ENCODE results near the gene VPS16. TPM values are rescaled to one million over a fixed set of nuclear protein-coding genes. Genes with fewer than 3 reads are reported as not detected.

VPS16 gene
- total and polyA plus RNA-seq, 2 of the 4 experiments (the other 2 are of a cell fraction) = 38.7 to 48.0 TPM

DNA sequence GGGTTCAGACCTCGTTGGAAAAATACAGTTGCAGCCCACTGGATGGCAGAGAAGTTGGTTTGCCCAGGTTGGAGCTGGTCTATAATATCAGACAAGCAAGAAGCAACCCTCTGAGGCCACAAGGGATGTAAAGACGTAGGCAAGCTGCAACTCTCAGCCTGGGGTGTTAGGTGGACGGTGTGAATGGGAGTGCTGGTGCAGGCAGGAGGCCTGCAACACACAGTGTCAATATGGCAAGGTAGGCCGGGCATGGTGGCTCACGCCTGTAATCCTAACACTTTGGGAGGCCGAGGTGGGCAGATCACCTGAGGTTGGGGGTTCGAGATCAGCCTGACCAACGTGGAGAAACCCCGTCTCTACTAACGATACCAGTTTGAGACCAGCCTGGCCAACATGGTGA is 10.5 kb downstream of the VPS16 start:
- H3K4me1 ChIP-seq (ENCODE audit: control insufficient read depth, insufficient read depth, low read length) = peaks cover 3% of the 10 kb centered on the region; the same call in 1 of the 2 replicates
- CTCF ChIA-PET = interaction anchor here (0.9 to 1.8 kb wide), 5 partner anchors 32 to 150 kb away, joined by 3 to 7 read pairs (median 3); no protein-coding TSS in a partner anchor

More for the DNA sequence above, 10.5 kb downstream of the VPS16 start:
- Histone ChIP-seq H3K79me1 (ENCODE audit: low read depth in 1 of 2, low read length in 2 of 2) (peaks cover 3 to 38% of the 10 kb centered on the region in 2 experiments), H3K9me1 (ENCODE audit: insufficient read depth, low read length) (no peaks in the 10 kb centered on the region; the same call in 1 of the 2 replicates), H4K91ac (ENCODE audit: insufficient read depth, low read depth, low read length) (no peak overlapping the region), H2BK15ac (ENCODE audit: low read depth, low read length) (no peak overlapping the region), H2BK20ac (ENCODE audit: low read depth, low read length) (no peak overlapping the region), H3K4me2 (ENCODE audit: low read depth, low read length) (no peak overlapping the region), H3K4ac (ENCODE audit: low read depth, low read length) (no peak overlapping the region), H3K18ac (ENCODE audit: low read depth, low read length) (no peak overlapping the region), H2AFZ (replicated peaks; ENCODE audit: low read length, poor library complexity) (no peak overlapping the region), H3K9me3 (ENCODE audit: control insufficient read depth, insufficient read depth, low read length) (no peaks in the 10 kb centered on the region), H3K9ac (ENCODE audit: low read depth, low read length) (no peak overlapping the region), H3K4me3 (ENCODE audit: insufficient read depth, low read depth, low read length) (no peak overlapping the region), H3K14ac (replicated peaks; ENCODE audit: low read depth, low read length) (no peak overlapping the region), H4K5ac (ENCODE audit: low read depth, low read length) (no peak overlapping the region), H3K56ac (ENCODE audit: extremely low read depth, insufficient read depth, low read length) (no peak overlapping the region), H4K20me1 (ENCODE audit: insufficient read depth, low read length) (peaks cover 8% of the 10 kb centered on the region; the same call in 1 of the 2 replicates), H2AK5ac (ENCODE audit: low read depth, low read length) (no peak overlapping the region), H2BK5ac (ENCODE audit: low read depth, low read length, poor library complexity, severe bottlenecking) (no peak overlapping the region), H4K8ac (ENCODE audit: low read depth in 2 of 2, low read length in 2 of 2) (no peak overlapping the region), H3K23ac (ENCODE audit: low read depth, low read length) (no peak overlapping the region), H2AK9ac (replicated peaks; ENCODE audit: low read depth, low read length, poor library complexity) (no peak overlapping the region), H2BK120ac (ENCODE audit: low read depth, low read length) (no peak overlapping the region), H3K27me3 (ENCODE audit: control insufficient read depth, insufficient read depth, low read length) (no peaks in the 10 kb centered on the region), H3K36me3 (ENCODE audit: control insufficient read depth, insufficient read depth, low read length) (peaks cover 2% of the 10 kb centered on the region; the same call in 1 of the 2 replicates), H3K27ac (ENCODE audit: insufficient read depth, low read length) (no peak overlapping the region)
- ATAC-seq (ENCODE audit: low read depth) (no peak), DNase-seq (no peak)
- 82% methylated on average over 5 of the region's 10 CpGs; no CpG with 5 or more reads in 1 of the 2 experiments for WGBS, 2 experiments (ENCODE audit: extremely low coverage in 2 of 2, insufficient read length in 1 of 2)
- POLR2A ChIA-PET (ENCODE audit: unreplicated experiment) = no interaction called here
- in situ Hi-C loops (cut with MboI; ENCODE audit: low sequenced_read_pairs) (loop anchor here (5.0 kb wide), 1 partner anchor 99 kb away; no protein-coding TSS in a partner anchor), dilution Hi-C loops (cut with HindIII; ENCODE audit: low sequenced_read_pairs, unreplicated experiment) (no loop called here), intact Hi-C loops (cut with micrococcal nuclease) (no loop called here)
- BruUV-seq (replicated peaks) = no TSS peak
- TF ChIP-seq POLR2A (IDR thresholded peaks at IDR 0.05; ENCODE audit: low read depth, low read length) = no peak
- TF ChIP-seq NFE2L2 (IDR thresholded peaks at IDR 0.05; ENCODE audit: low read depth, low read length) = no peak
- TF ChIP-seq RAD21 (IDR thresholded peaks at IDR 0.05; ENCODE audit: low read length) = no peak
- no peak for TF ChIP-seq MAFK (IDR thresholded peaks at IDR 0.05; ENCODE audit: low read depth, low read length)
- no peak for TF ChIP-seq CTCF (conservative IDR thresholded peaks at IDR 0.05; ENCODE audit: low read depth, low read length)
- TF ChIP-seq RCOR1 (IDR thresholded peaks at IDR 0.05; ENCODE audit: insufficient replicate concordance, low read length) = no peak
- TF ChIP-seq MAZ (IDR thresholded peaks at IDR 0.05; ENCODE audit: borderline replicate concordance, low read depth, low read length) = no peak
- no peak for TF ChIP-seq SMC3 (IDR thresholded peaks at IDR 0.05; ENCODE audit: low read depth, low read length)
- no peak for TF ChIP-seq ELK1 (IDR thresholded peaks at IDR 0.05; ENCODE audit: borderline replicate concordance, low read depth, low read length)
- no peak for TF ChIP-seq USF2 (IDR thresholded peaks at IDR 0.05; ENCODE audit: low read depth, low read length)
- no peak for TF ChIP-seq CEBPB (IDR thresholded peaks at IDR 0.05; ENCODE audit: low read depth, low read length)
- TF ChIP-seq MXI1 (IDR thresholded peaks at IDR 0.05; ENCODE audit: borderline replicate concordance, low read depth, low read length) = no peak
- no peak for TF ChIP-seq CHD1 (IDR thresholded peaks at IDR 0.05; ENCODE audit: low read depth, low read length)
- no peak for TF ChIP-seq RFX5 (IDR thresholded peaks at IDR 0.05; ENCODE audit: low read depth, low read length)
- TF ChIP-seq FOS (IDR thresholded peaks at IDR 0.05; ENCODE audit: low read depth, low read length) = no peak
- no peak for TF ChIP-seq BHLHE40 (IDR thresholded peaks at IDR 0.05; ENCODE audit: low read depth, low read length)
